ENCODE measurements around the gene HIGD2B. TPM values are rescaled to one million over a fixed set of nuclear protein-coding genes. Genes with fewer than 3 reads are reported as not detected.
"Not testable (repeated sequence)": the region's sequence is repeated elsewhere in the genome, so short reads cannot be mapped to it uniquely, and the experiment has no call there.

HIGD2B gene
- total RNA-seq, 1 donor from 2014 or later: 0.29 TPM

GRCh38 chr15:72708551-72709303 is 22.7 kb upstream of the HIGD2B start:
- H3K9me3 Mint-ChIP-seq; H3K36me3 Mint-ChIP-seq (ENCODE audit: low read depth); H3K27ac Mint-ChIP-seq; DNase-seq (ENCODE audit: low spot score); H3K4me1 Mint-ChIP-seq (ENCODE audit: low read depth); H3K4me3 Mint-ChIP-seq; intact Hi-C loops (cut with micrococcal nuclease); H3K27me3 Mint-ChIP-seq (ENCODE audit: insufficient read depth): not testable (repeated sequence)

- Mint-ChIP-seq H3K9me3 (no peaks in the 10 kb centered on the region), H3K4me1 (ENCODE audit: low read depth) (no peaks in the 10 kb centered on the region), H3K27ac (no peak overlapping the region), H3K27me3 (ENCODE audit: insufficient read depth) (no peaks in the 10 kb centered on the region), H3K36me3 (ENCODE audit: low read depth) (peaks cover 2% of the 10 kb centered on the region), H3K4me3 (no peak overlapping the region)
- DNase-seq (ENCODE audit: low spot score): no peak
- intact Hi-C loops (cut with micrococcal nuclease): no loop called here
These were observed 20.3 kb upstream of the HIGD2B start for GRCh38 chr15:72706266-72706665.

GRCh38 chr15:72700076-72700475 is 14.1 kb upstream of the HIGD2B start:
- no peak overlapping the region for H3K27ac Mint-ChIP-seq
- intact Hi-C loops (cut with micrococcal nuclease): no loop called here
- no peaks in the 10 kb centered on the region for H3K36me3 Mint-ChIP-seq (ENCODE audit: low read depth)
- no peak for DNase-seq (ENCODE audit: low spot score)
- no peaks in the 10 kb centered on the region for H3K4me1 Mint-ChIP-seq (ENCODE audit: low read depth)
- no peaks in the 10 kb centered on the region for H3K27me3 Mint-ChIP-seq (ENCODE audit: insufficient read depth)
- H3K4me3 Mint-ChIP-seq: no peak overlapping the region
- H3K9me3 Mint-ChIP-seq: no peaks in the 10 kb centered on the region

- Mint-ChIP-seq H3K36me3 (ENCODE audit: low read depth) (no peaks in the 10 kb centered on the region), H3K9me3 (no peaks in the 10 kb centered on the region), H3K27ac (no peak overlapping the region), H3K4me3 (no peak overlapping the region), H3K4me1 (ENCODE audit: low read depth) (peaks cover 8% of the 10 kb centered on the region), H3K27me3 (ENCODE audit: insufficient read depth) (no peaks in the 10 kb centered on the region)
- intact Hi-C loops (cut with micrococcal nuclease): no loop called here
- DNase-seq (ENCODE audit: low spot score): no peak
These were observed 13.0 kb upstream of the HIGD2B start for GRCh38 chr15:72698938-72699337.

GRCh38 chr15:72690938-72691337 is 5.0 kb upstream of the HIGD2B start:
- H3K4me3 Mint-ChIP-seq: no peak overlapping the region
- peaks cover 3% of the 10 kb centered on the region for H3K27me3 Mint-ChIP-seq (ENCODE audit: insufficient read depth)
- no peak for DNase-seq (ENCODE audit: low spot score)
- H3K4me1 Mint-ChIP-seq (ENCODE audit: low read depth): peaks cover 16% of the 10 kb centered on the region
- H3K27ac Mint-ChIP-seq: no peak overlapping the region
- H3K9me3 Mint-ChIP-seq: no peaks in the 10 kb centered on the region
- intact Hi-C loops (cut with micrococcal nuclease): no loop called here
- no peaks in the 10 kb centered on the region for H3K36me3 Mint-ChIP-seq (ENCODE audit: low read depth)

GRCh38 chr15:72688697-72689096 is 2.7 kb upstream of the HIGD2B start:
- intact Hi-C loops (cut with micrococcal nuclease): loop anchor here (5.0 kb wide), 3 partner anchors 54 to 364 kb away; partner anchors contain the start of gene NEO1
- no peak for DNase-seq (ENCODE audit: low spot score)
- H3K4me3 Mint-ChIP-seq: no peak overlapping the region
- no peak overlapping the region for H3K27ac Mint-ChIP-seq
- no peaks in the 10 kb centered on the region for H3K9me3 Mint-ChIP-seq
- no peaks in the 10 kb centered on the region for H3K36me3 Mint-ChIP-seq (ENCODE audit: low read depth)
- H3K27me3 Mint-ChIP-seq (ENCODE audit: insufficient read depth): peaks cover 3% of the 10 kb centered on the region
- peaks cover 16% of the 10 kb centered on the region for H3K4me1 Mint-ChIP-seq (ENCODE audit: low read depth)

- Mint-ChIP-seq H3K36me3 (ENCODE audit: low read depth) (no peaks in the 10 kb centered on the region), H3K4me3 (peak overlapping the region; percentile 93), H3K27me3 (ENCODE audit: insufficient read depth) (peaks cover 6% of the 10 kb centered on the region), H3K9me3 (no peaks in the 10 kb centered on the region), H3K27ac (peak overlapping the region; percentile 87), H3K4me1 (ENCODE audit: low read depth) (peaks cover 21% of the 10 kb centered on the region)
- no peak for DNase-seq (ENCODE audit: low spot score)
- intact Hi-C loops (cut with micrococcal nuclease): loop anchor here (2.0 to 5.0 kb wide), 4 partner anchors 57 to 567 kb away; partner anchors contain the start of genes MYO9A, NEO1 and SENP8
These were observed 569 bp downstream of the HIGD2B start for GRCh38 chr15:72685301-72685924.

- no peak for DNase-seq (ENCODE audit: low spot score)
- H3K4me3 Mint-ChIP-seq: no peak overlapping the region
- intact Hi-C loops (cut with micrococcal nuclease): no loop called here
- no peaks in the 10 kb centered on the region for H3K9me3 Mint-ChIP-seq
- H3K4me1 Mint-ChIP-seq (ENCODE audit: low read depth): peaks cover 21% of the 10 kb centered on the region
- no peak overlapping the region for H3K27ac Mint-ChIP-seq
- H3K27me3 Mint-ChIP-seq (ENCODE audit: insufficient read depth): peaks cover 26% of the 10 kb centered on the region
- no peaks in the 10 kb centered on the region for H3K36me3 Mint-ChIP-seq (ENCODE audit: low read depth)
These were observed 3.2 kb downstream of the HIGD2B start for GRCh38 chr15:72682772-72683171.

GRCh38 chr15:72680931-72681330 is 5.1 kb downstream of the HIGD2B start:
- Mint-ChIP-seq H3K4me3 (no peak overlapping the region), H3K4me1 (ENCODE audit: low read depth) (peaks cover 14% of the 10 kb centered on the region)

GRCh38 chr15:72676838-72677237 is 9.1 kb downstream of the HIGD2B start:
- H3K36me3 Mint-ChIP-seq (ENCODE audit: low read depth): no peaks in the 10 kb centered on the region
- H3K4me1 Mint-ChIP-seq (ENCODE audit: low read depth): no peaks in the 10 kb centered on the region
- H3K27me3 Mint-ChIP-seq (ENCODE audit: insufficient read depth): peaks cover 40% of the 10 kb centered on the region
- no peak overlapping the region for H3K27ac Mint-ChIP-seq
- no peak overlapping the region for H3K4me3 Mint-ChIP-seq
- intact Hi-C loops (cut with micrococcal nuclease): loop anchor here (10.0 kb wide), 1 partner anchor 362 kb away; no protein-coding TSS in a partner anchor
- no peaks in the 10 kb centered on the region for H3K9me3 Mint-ChIP-seq
- DNase-seq (ENCODE audit: low spot score): no peak

More at GRCh38 chr15:72680931-72681330, 5.1 kb downstream of the HIGD2B start:
- no peaks in the 10 kb centered on the region for H3K36me3 Mint-ChIP-seq (ENCODE audit: low read depth)
- intact Hi-C loops (cut with micrococcal nuclease): no loop called here
- no peak for DNase-seq (ENCODE audit: low spot score)
- no peaks in the 10 kb centered on the region for H3K9me3 Mint-ChIP-seq
- peaks cover 32% of the 10 kb centered on the region for H3K27me3 Mint-ChIP-seq (ENCODE audit: insufficient read depth)
- H3K27ac Mint-ChIP-seq: no peak overlapping the region

GRCh38 chr15:72671525-72671924 is 14.5 kb downstream of the HIGD2B start:
- H3K4me1 Mint-ChIP-seq (ENCODE audit: low read depth): peaks cover 11% of the 10 kb centered on the region
- H3K27me3 Mint-ChIP-seq (ENCODE audit: insufficient read depth): peaks cover 15% of the 10 kb centered on the region
- no peaks in the 10 kb centered on the region for H3K36me3 Mint-ChIP-seq (ENCODE audit: low read depth)
- no peak for DNase-seq (ENCODE audit: low spot score)
- no peaks in the 10 kb centered on the region for H3K9me3 Mint-ChIP-seq
- no peak overlapping the region for H3K4me3 Mint-ChIP-seq
- intact Hi-C loops (cut with micrococcal nuclease): loop anchor here (10.0 kb wide), 1 partner anchor 357 kb away; no protein-coding TSS in a partner anchor
- no peak overlapping the region for H3K27ac Mint-ChIP-seq

- H3K36me3 Mint-ChIP-seq (ENCODE audit: low read depth); H3K9me3 Mint-ChIP-seq; H3K27ac Mint-ChIP-seq: not testable (repeated sequence)
- DNase-seq (ENCODE audit: low spot score): peak; percentile 57
- peaks cover 15% of the 10 kb centered on the region for H3K27me3 Mint-ChIP-seq (ENCODE audit: insufficient read depth)
- H3K4me1 Mint-ChIP-seq (ENCODE audit: low read depth): peaks cover 11% of the 10 kb centered on the region
- intact Hi-C loops (cut with micrococcal nuclease): loop anchor here (10.0 kb wide), 1 partner anchor 356 kb away; no protein-coding TSS in a partner anchor
- peak overlapping the region; percentile 67 for H3K4me3 Mint-ChIP-seq
These were observed 15.2 kb downstream of the HIGD2B start for GRCh38 chr15:72670656-72671352.

GRCh38 chr15:72669803-72670202 is 16.2 kb downstream of the HIGD2B start:
- H3K4me1 Mint-ChIP-seq (ENCODE audit: low read depth): peaks cover 11% of the 10 kb centered on the region
- DNase-seq (ENCODE audit: low spot score); H3K4me3 Mint-ChIP-seq; H3K27ac Mint-ChIP-seq; H3K36me3 Mint-ChIP-seq (ENCODE audit: low read depth); H3K9me3 Mint-ChIP-seq: not testable (repeated sequence)
- H3K27me3 Mint-ChIP-seq (ENCODE audit: insufficient read depth): peaks cover 13% of the 10 kb centered on the region
- intact Hi-C loops (cut with micrococcal nuclease): loop anchor here (10.0 kb wide), 1 partner anchor 355 kb away; no protein-coding TSS in a partner anchor

Data from activated T-helper 1 cell treated with anti-CD3 and anti-CD28 coated beads, Interleukin-12 subunit alpha, Interleukin-12 subunit beta, Interleukin-2, Interleukin-4 antibody, amounts not matched to agents 30 ng/mL and 10 ng/mL and 1 ng/mL, durations not matched to agents 14 hours and 24 hours and 36 hours (primary cell).